ENCODE data around the gene LRP1B.

The LRP1B gene

GRCh38 chr2:141709756-141710155 is 421.1 kb downstream of the LRP1B start:
- Histone ChIP-seq H3K4me1 (no peaks in the 10 kb centered on the region), H3K36me3 (no peaks in the 10 kb centered on the region), H3K27me3 (no peaks in the 10 kb centered on the region), H3K9me3 (no peaks in the 10 kb centered on the region), H3K4me3 (ENCODE audit: low read depth, low read length) (no peak overlapping the region)
- DNase-seq = no peak
- no peak for TF ChIP-seq CTCF (IDR thresholded peaks at IDR 0.05; ENCODE audit: low read depth, low read length)

- Histone ChIP-seq H3K4me3 (ENCODE audit: low read depth, low read length) (no peak overlapping the region), H3K27me3 (no peaks in the 10 kb centered on the region), H3K4me1 (no peaks in the 10 kb centered on the region; the same call in 1 of the 2 replicates), H3K9me3 (no peaks in the 10 kb centered on the region), H3K36me3 (no peaks in the 10 kb centered on the region)
- TF ChIP-seq CTCF (IDR thresholded peaks at IDR 0.05; ENCODE audit: low read depth, low read length) = no peak
- no peak for DNase-seq
These were observed 423.3 kb downstream of the LRP1B start for GRCh38 chr2:141707486-141707885.

DNA sequence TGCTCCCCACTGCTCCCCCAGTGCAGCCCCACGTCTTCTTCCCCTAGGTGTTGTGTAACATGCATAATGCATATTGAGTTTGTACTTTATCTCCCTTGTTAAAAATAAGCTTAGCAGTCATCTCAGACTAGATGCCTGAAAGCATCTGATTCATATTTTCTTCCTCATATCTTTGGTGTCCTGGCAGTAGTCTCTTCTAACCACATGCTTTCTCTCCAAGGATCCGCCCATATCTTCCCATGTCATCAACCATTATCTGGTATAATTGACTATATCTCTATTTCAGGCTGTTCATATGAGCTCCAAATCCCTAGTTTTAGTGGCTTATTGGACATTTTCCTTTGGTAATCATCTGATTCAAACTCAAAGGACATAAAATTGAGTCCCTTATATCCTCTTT is 426.3 kb downstream of the LRP1B start:
- H3K36me3 ChIP-seq = no peaks in the 10 kb centered on the region
- no peak overlapping the region for H3K4me3 ChIP-seq (ENCODE audit: low read depth, low read length)
- DNase-seq = no peak
- no peak for TF ChIP-seq CTCF (IDR thresholded peaks at IDR 0.05; ENCODE audit: low read depth, low read length)
- no peaks in the 10 kb centered on the region for H3K27me3 ChIP-seq
- H3K4me1 ChIP-seq = no peaks in the 10 kb centered on the region; the same call in 1 of the 2 replicates
- H3K9me3 ChIP-seq = no peaks in the 10 kb centered on the region

DNA sequence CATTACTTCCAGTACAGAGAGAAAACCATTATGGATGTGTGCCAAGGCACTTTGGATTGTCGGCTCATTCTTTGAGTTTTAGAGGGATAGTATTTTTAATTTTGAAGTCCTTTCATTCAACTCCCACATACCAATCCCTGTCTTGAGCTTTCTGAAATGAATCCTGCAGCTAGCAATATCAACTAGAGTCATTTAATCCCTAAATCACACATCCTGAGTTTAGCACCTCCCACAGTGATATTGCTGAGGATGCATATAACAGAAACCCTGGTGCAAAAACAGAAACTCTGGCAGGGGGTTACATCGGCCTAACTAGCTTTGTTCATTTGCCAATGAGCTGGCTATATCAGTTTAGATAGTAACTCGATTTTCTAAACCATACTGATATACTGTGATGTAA is 427.3 kb downstream of the LRP1B start:
- DNase-seq = no peak
- H3K4me3 ChIP-seq (ENCODE audit: low read depth, low read length) = no peak overlapping the region
- H3K27me3 ChIP-seq = no peaks in the 10 kb centered on the region
- H3K36me3 ChIP-seq = no peaks in the 10 kb centered on the region
- H3K4me1 ChIP-seq = no peaks in the 10 kb centered on the region; the same call in 1 of the 2 replicates
- H3K9me3 ChIP-seq = no peaks in the 10 kb centered on the region
- no peak for TF ChIP-seq CTCF (IDR thresholded peaks at IDR 0.05; ENCODE audit: low read depth, low read length)

GRCh38 chr2:141701618-141702017 is 429.2 kb downstream of the LRP1B start:
- TF ChIP-seq CTCF (IDR thresholded peaks at IDR 0.05; ENCODE audit: low read depth, low read length) = no peak
- no peaks in the 10 kb centered on the region for H3K27me3 ChIP-seq
- no peaks in the 10 kb centered on the region; the same call in 1 of the 2 replicates for H3K4me1 ChIP-seq
- H3K4me3 ChIP-seq (ENCODE audit: low read depth, low read length) = no peak overlapping the region
- DNase-seq = no peak
- H3K9me3 ChIP-seq = no peaks in the 10 kb centered on the region
- no peaks in the 10 kb centered on the region for H3K36me3 ChIP-seq

DNA sequence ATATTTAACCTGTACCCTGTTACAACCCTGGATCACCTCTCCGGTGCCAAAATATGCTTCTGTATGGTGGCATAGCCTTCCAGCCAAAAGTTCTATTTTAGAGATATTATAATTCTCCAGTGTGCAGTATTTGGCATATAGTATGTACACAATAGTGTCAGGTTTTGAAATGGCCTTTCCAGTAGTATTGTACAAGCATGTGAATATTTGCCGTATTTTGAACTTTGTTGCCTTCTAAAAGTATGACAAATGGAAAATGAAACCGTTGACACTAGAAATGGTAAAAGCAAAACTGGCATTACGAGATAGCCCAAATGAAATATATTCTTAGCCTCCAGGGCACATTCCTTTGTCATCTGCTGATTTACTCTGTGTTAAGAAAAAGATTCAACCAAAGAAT is 431.2 kb downstream of the LRP1B start:
- H3K4me1 ChIP-seq = no peaks in the 10 kb centered on the region; the same call in 1 of the 2 replicates
- H3K9me3 ChIP-seq = no peaks in the 10 kb centered on the region
- H3K4me3 ChIP-seq (ENCODE audit: low read depth, low read length) = no peak overlapping the region
- no peaks in the 10 kb centered on the region for H3K36me3 ChIP-seq
- no peak for TF ChIP-seq CTCF (IDR thresholded peaks at IDR 0.05; ENCODE audit: low read depth, low read length)
- DNase-seq = no peak
- H3K27me3 ChIP-seq = no peaks in the 10 kb centered on the region
